ENCODE measurements around the gene UBE2J2. TPM values are rescaled to one million over a fixed set of nuclear protein-coding genes. Genes with fewer than 3 reads are reported as not detected.

Gene UBE2J2
- total and polyA plus RNA-seq, 2 of the 8 experiments (the other 6 are each of a cell fraction or from before 2014, with no cell fraction given): 33.6 to 67.9 TPM

GRCh38 chr1:1307261-1307922, 33.7 kb upstream of the UBE2J2 start:
- Histone ChIP-seq H2AK5ac (ENCODE audit: low read depth, low read length) (no peak overlapping the region), H3K23me2 (ENCODE audit: low read depth, low read length) (peaks cover 21% of the 10 kb centered on the region; the same call in 1 of the 2 replicates), H3K4me2 (ENCODE audit: insufficient read depth in 1 of 2, low read depth in 2 of 2, low read length in 2 of 2) (peak overlapping the region; percentile 66 to 95), H4K20me1 (replicated peaks in 1 of 2; ENCODE audit: control insufficient read depth in 1 of 2, insufficient read depth in 2 of 2, low read length in 2 of 2) (peaks cover 2 to 29% of the 10 kb centered on the region in 2 experiments), H2AFZ (ENCODE audit: low read length) (no peak overlapping the region), H3K79me2 (ENCODE audit: control insufficient read depth in 1 of 2, insufficient read depth in 2 of 2, low read length in 2 of 2) (peaks cover 0 to 6% of the 10 kb centered on the region in 2 experiments; a peak in 1 of 4 replicates), H3K36me3 (ENCODE audit: control insufficient read depth in 2 of 4, insufficient read depth in 4 of 4, low read length in 3 of 4) (peaks cover 3 to 18% (median 11%) of the 10 kb centered on the region in 4 experiments; a peak in 7 of 8 replicates), H2BK20ac (ENCODE audit: low read length) (no peak overlapping the region), H3K4ac (replicated peaks; ENCODE audit: insufficient read length, low read depth, low read length) (no peak overlapping the region), H2BK5ac (ENCODE audit: low read depth, low read length) (no peak overlapping the region), H3K4me3 (ENCODE audit: extremely low read depth in 1 of 4, insufficient read depth in 2 of 4, low read depth in 3 of 4, low read length in 4 of 4) (peak overlapping the region; percentile 65 to 91 (median 76)), H3K27me3 (replicated peaks in 1 of 4; ENCODE audit: control insufficient read depth in 3 of 4, extremely low read depth in 1 of 4, insufficient read depth in 3 of 4, low read length in 3 of 4) (peaks cover 0 to 4% (median 1%) of the 10 kb centered on the region in 4 experiments; a peak in 1 of 7 replicates), H4K91ac (replicated peaks; ENCODE audit: insufficient read length, low read length) (peak overlapping the region; percentile 34), H3K14ac (ENCODE audit: insufficient read length) (no peak overlapping the region), H3K23ac (ENCODE audit: insufficient read length) (no peak overlapping the region), H3K79me1 (ENCODE audit: low read depth, low read length) (peaks cover 4% of the 10 kb centered on the region; the same call in 1 of the 2 replicates), H4K8ac (ENCODE audit: extremely low read depth, insufficient read depth, low read length) (no peak overlapping the region; the same call in 1 of the 2 replicates), H4K5ac (ENCODE audit: insufficient read length, low read depth, low read length) (no peak overlapping the region), H2BK12ac (ENCODE audit: low read depth, low read length) (no peak overlapping the region), H3K9ac (replicated peaks in 1 of 4; ENCODE audit: extremely low read depth in 1 of 4, low read depth in 3 of 4, low read length in 3 of 4) (peak overlapping the region in 3 of 4 experiments; percentile 1 to 63 (median 25); a peak in 3 of 7 replicates), H3K27ac (ENCODE audit: low read depth, low read length) (no peak overlapping the region; the same call in 1 of the 2 replicates), H3K56ac (replicated peaks; ENCODE audit: insufficient read length, low read depth, low read length) (no peak overlapping the region), H3K18ac (ENCODE audit: extremely low read depth, low read length) (no peak overlapping the region; the same call in 1 of the 2 replicates), H2BK15ac (ENCODE audit: low read length) (no peak overlapping the region), H3K4me1 (replicated peaks in 1 of 4; ENCODE audit: control insufficient read depth in 3 of 4, insufficient read depth in 4 of 4, low read length in 3 of 4) (peaks cover 0 to 40% (median 31%) of the 10 kb centered on the region in 4 experiments; a peak in 6 of 7 replicates), H3K9me3 (ENCODE audit: insufficient read depth in 2 of 2, low read depth in 1 of 2, low read length in 1 of 2) (no peaks in the 10 kb centered on the region), H2BK120ac (replicated peaks; ENCODE audit: low read depth, low read length) (no peak overlapping the region)
- ChIA-PET CTCF (ENCODE audit: partially characterized antibody) (interaction anchor here (0.7 to 1.0 kb wide), 3 partner anchors 8 to 17 kb away, joined by 3 to 4 read pairs (median 3); no protein-coding TSS in a partner anchor), POLR2A (ENCODE audit: partially characterized antibody) (interaction anchor here (1.1 kb wide), 1 partner anchor 27 kb away, joined by 5 read pairs; no protein-coding TSS in a partner anchor)
- WGBS, 2 experiments (ENCODE audit: extremely low coverage in 1 of 2, insufficient coverage in 1 of 2, insufficient read length in 1 of 2, insufficient replicate concordance in 2 of 2, low coverage in 1 of 2, low lambda C conversion rate in 2 of 2, missing lambda C conversion rate in 1 of 2): 14% methylated on average over 26 of the region's 83 CpGs; no CpG with 5 or more reads in 1 of the 2 experiments
- no peak for FAIRE-seq
- no peak for DNase-seq (ENCODE audit: low read depth in 1 of 2, low spot score in 2 of 2)
- TF ChIP-seq KDM4A (IDR thresholded peaks at IDR 0.05; ENCODE audit: low read depth, low read length, severe bottlenecking): no peak
- TF ChIP-seq PHF8 (conservative IDR thresholded peaks at IDR 0.05; ENCODE audit: low read depth, low read length): peak; percentile 10; the same call in 1 of the 2 replicates
- no peak for TF ChIP-seq RXRA (IDR thresholded peaks at IDR 0.05; ENCODE audit: insufficient read depth, low read depth, low read length)
- TF ChIP-seq BACH1 (IDR thresholded peaks at IDR 0.05; ENCODE audit: low read length): peak; percentile 45; the same call in 1 of the 2 replicates
- TF ChIP-seq TCF12 (IDR thresholded peaks at IDR 0.05; ENCODE audit: low read depth, low read length): no peak
- TF ChIP-seq, protein P1, sequence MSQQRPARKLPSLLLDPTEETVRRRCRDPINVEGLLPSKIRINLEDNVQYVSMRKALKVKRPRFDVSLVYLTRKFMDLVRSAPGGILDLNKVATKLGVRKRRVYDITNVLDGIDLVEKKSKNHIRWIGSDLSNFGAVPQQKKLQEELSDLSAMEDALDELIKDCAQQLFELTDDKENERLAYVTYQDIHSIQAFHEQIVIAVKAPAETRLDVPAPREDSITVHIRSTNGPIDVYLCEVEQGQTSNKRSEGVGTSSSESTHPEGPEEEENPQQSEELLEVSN (IDR thresholded peaks at IDR 0.05): 0 out of 2 replicates have a peak, but pooled peaks have one; percentile 9
- no peak for TF ChIP-seq MAX (IDR thresholded peaks at IDR 0.05)
- TF ChIP-seq RAD21 (IDR thresholded peaks at IDR 0.05 in 1 of 2, conservative IDR thresholded peaks at IDR 0.05 in 1 of 2; ENCODE audit: low read depth in 2 of 2, low read length in 2 of 2): no peak
- no peak for TF ChIP-seq SIN3A (conservative IDR thresholded peaks at IDR 0.05 in 1 of 2, IDR thresholded peaks at IDR 0.05 in 1 of 2; ENCODE audit: low read depth in 1 of 2, low read length in 2 of 2)

Measured in H1 (cell line).